Neural cell (in vitro differentiated cells): Measurements from ENCODE around the gene TYROBP. TPM values are rescaled to one million over a fixed set of nuclear protein-coding genes. Genes with fewer than 3 reads are reported as not detected.

Source experiments
- H2AFZ ChIP-seq: fragments of 200-600, 300-800 bp; sonication (generic), shearing (Covaris generic); 2 replicates; pipeline ENCODE4 v1.6.0; 2014; ENCODE audit warnings: low read depth, mild to moderate bottlenecking, antibody characterized with exemption, low read length, moderate library complexity
- H3F3A ChIP-seq: fragments of 200-600 bp; shearing (Covaris generic); 2 replicates; pipeline ENCODE4 v1.6.1; 2016; ENCODE audit warnings: mild to moderate bottlenecking, moderate library complexity, mixed read lengths, antibody characterized with exemption, low read length; ENCODE audit not compliant: insufficient read depth, poor library complexity, severe bottlenecking
- H3K27ac ChIP-seq: fragments of 200-600, 300-800 bp; sonication (generic), shearing (Covaris generic); 2 replicates; pipeline ENCODE4 v1.5.1; 2014; ENCODE audit warnings: mild to moderate bottlenecking, low read length, moderate library complexity
- H3K27me3 ChIP-seq: fragments of 300-800, 200-600 bp; sonication (generic), shearing (Covaris generic); 2 replicates; pipeline ENCODE4 v1.6.0; 2014; ENCODE audit warnings: mild to moderate bottlenecking, low read depth, low read length, moderate library complexity; ENCODE audit not compliant: insufficient read depth
- H3K36me3 ChIP-seq: fragments of 300-800, 200-600 bp; sonication (generic), shearing (Covaris generic); 2 replicates; pipeline ENCODE4 v1.5.1; 2014; ENCODE audit warnings: mild to moderate bottlenecking, antibody characterized with exemption, low read length, moderate library complexity; ENCODE audit not compliant: insufficient read depth
- H3K4me2 ChIP-seq: fragments of 300-800, 200-600 bp; sonication (generic), shearing (Covaris generic); 2 replicates; pipeline ENCODE4 v1.6.0; 2014; ENCODE audit warnings: mild to moderate bottlenecking, low read length
- H3K4me3 ChIP-seq: fragments of 300-800, 200-600 bp; sonication (generic), shearing (Covaris generic); 2 replicates; pipeline ENCODE4 v1.5.1; 2014; ENCODE audit warnings: mild to moderate bottlenecking, low read length, moderate library complexity
- H3K79me2 ChIP-seq: fragments of 200-600 bp; shearing (Covaris generic); replicated peaks from 2 replicates; pipeline ENCODE4 v1.6.0; 2014; ENCODE audit warnings: mild to moderate bottlenecking, low read length, moderate library complexity; ENCODE audit not compliant: insufficient read depth
- H3K9ac ChIP-seq: fragments of 300-800, 200-600 bp; sonication (generic), shearing (Covaris generic); 2 replicates; pipeline ENCODE4 v1.6.1; 2016; ENCODE audit warnings: mild to moderate bottlenecking, low read length, mixed read lengths
- H3K9me2 ChIP-seq: fragments of 200-600 bp; shearing (Covaris generic); 2 replicates; pipeline ENCODE4 v1.6.1; 2016; ENCODE audit warnings: mild to moderate bottlenecking, low read length, mixed read lengths; ENCODE audit not compliant: insufficient read depth
- H3K9me3 ChIP-seq: fragments of 200-600, 300-800 bp; sonication (generic), shearing (Covaris generic); 2 replicates; pipeline ENCODE4 v1.6.1; 2016; ENCODE audit warnings: mild to moderate bottlenecking, mixed run types, low read length, moderate library complexity, mixed read lengths
- H4K20me1 ChIP-seq: fragments of 200-600 bp; shearing (Covaris generic); 2 replicates; pipeline ENCODE4 v1.6.1; 2016; ENCODE audit warnings: mild to moderate bottlenecking, mixed run types; ENCODE audit not compliant: insufficient read depth
- CTCF ChIP-seq: fragments of 450-650 bp; IDR thresholded peaks from 2 replicates; pipeline ENCODE4 v1.5.1; 2014; ENCODE audit warnings: antibody characterized with exemption, mild to moderate bottlenecking, moderate library complexity; ENCODE audit not compliant: poor library complexity, severe bottlenecking
- EP300 ChIP-seq: fragments of 450-650 bp; conservative IDR thresholded peaks from 2 replicates; pipeline ENCODE4 v1.6.1; 2014; ENCODE audit warnings: antibody characterized with exemption, mild to moderate bottlenecking, moderate library complexity; ENCODE audit not compliant: poor library complexity, severe bottlenecking
- MXI1 ChIP-seq: fragments of 450-650 bp; conservative IDR thresholded peaks from 2 replicates; pipeline ENCODE4 v1.6.1; 2014; ENCODE audit warnings: antibody characterized with exemption, mild to moderate bottlenecking; ENCODE audit not compliant: poor library complexity, severe bottlenecking
- RAD21 ChIP-seq: fragments of 450-650 bp; conservative IDR thresholded peaks from 2 replicates; pipeline ENCODE4 v1.6.1; 2014; ENCODE audit warnings: antibody characterized with exemption, mild to moderate bottlenecking, moderate library complexity
- SMC3 ChIP-seq: fragments of 450-650 bp; conservative IDR thresholded peaks from 2 replicates; pipeline ENCODE4 v1.6.1; 2014; ENCODE audit warnings: antibody characterized with exemption, mild to moderate bottlenecking, moderate library complexity; ENCODE audit not compliant: poor library complexity
- polyA plus RNA-seq: library from polyadenylated mRNA; depleted of rRNA; stranded (reverse); fragments of >200 nt; gene quantifications from 2 replicates; pipeline ENCODE4 v1.2.3, GENCODE V29; 2014
- small RNA-seq, 3 experiments: library from RNA; depleted of rRNA; stranded (forward); fragments of <200 nt; gene quantifications; one replicate each; pipeline ENCODE3, GENCODE V24; 2012

TYROBP gene
- polyA plus RNA-seq, 1 donor from 2014 or later, result not detected

- peak; percentile 12 for TF ChIP-seq RAD21
- peak; percentile 14 for TF ChIP-seq MXI1
- TF ChIP-seq EP300, result no peak
- TF ChIP-seq CTCF, result no peak
- TF ChIP-seq SMC3, result no peak
- peak within 1 kb of the TSS; percentile 47 for H3K9ac ChIP-seq
- H3K79me2 ChIP-seq, result no peaks in the 10 kb centered on the region
- H3K9me2 ChIP-seq, result no peaks in the 10 kb centered on the region
- H3K27ac ChIP-seq, result no peak within 1 kb of the TSS
- H4K20me1 ChIP-seq, result no peaks in the 10 kb centered on the region
- H3K27me3 ChIP-seq, result peaks cover 16% of the 10 kb centered on the region
- peak within 1 kb of the TSS; percentile 69 for H3K4me3 ChIP-seq
- no peaks in the 10 kb centered on the region for H3F3A ChIP-seq
- H3K4me2 ChIP-seq, result peak within 1 kb of the TSS; percentile 73
- H3K9me3 ChIP-seq, result no peaks in the 10 kb centered on the region
- no peaks in the 10 kb centered on the region for H3K36me3 ChIP-seq
- H2AFZ ChIP-seq, result peak within 1 kb of the TSS; percentile 27
These were observed 51.4 kb downstream of the TYROBP start, which contains the start of gene KIRREL2 for GRCh38 chr19:35856546-35857149. Gene KIRREL2, plus strand, starts transcription at chr19:35856911. Its CDS starts 209 bp downstream, at chr19:35857120.

Small RNAs within 50 kb of the gene (small RNA-seq; reads per million reads assigned to genes)
- 0 reads per million in 3 experiments for gene AF038458.1
- 0 reads per million in 3 experiments for gene RN7SL402P

Other genes with a start within 250 kb of the TYROBP start
- gene UPK1A, start 241.8 kb downstream of the TYROBP start, polyA plus RNA-seq, result 0.26 TPM in 1 of 2 replicates, not detected in the other
- gene ZBTB32, start 203.7 kb downstream of the TYROBP start, polyA plus RNA-seq, result not detected in 2 replicates
- 9.0 and 15.8 TPM in 2 replicates for gene KMT2B, start 190.3 kb downstream of the TYROBP start, polyA plus RNA-seq
- gene IGFLR1, start 165.8 kb downstream of the TYROBP start, polyA plus RNA-seq, result 4.6 and 7.2 TPM in 2 replicates
- 54.7 and 57.0 TPM in 2 replicates for gene U2AF1L4, start 162.9 kb downstream of the TYROBP start, polyA plus RNA-seq
- gene PSENEN, start 162.6 kb downstream of the TYROBP start, polyA plus RNA-seq, result 46.2 and 46.7 TPM in 2 replicates
- gene LIN37, start 159.7 kb downstream of the TYROBP start, polyA plus RNA-seq, result 25.7 and 37.2 TPM in 2 replicates
- gene HSPB6, start 151.3 kb downstream of the TYROBP start, polyA plus RNA-seq, result not detected in 2 replicates
- 1.2 and 1.5 TPM in 2 replicates for gene PROSER3, start 150.1 kb downstream of the TYROBP start, polyA plus RNA-seq
- gene ARHGAP33, start 132.7 kb downstream of the TYROBP start, polyA plus RNA-seq, result 20.5 and 46.0 TPM in 2 replicates
- gene PRODH2, start 95.5 kb downstream of the TYROBP start, polyA plus RNA-seq, result not detected in 2 replicates
- 0.05 and 2.8 TPM in 2 replicates for gene NPHS1, start 55.8 kb downstream of the TYROBP start, polyA plus RNA-seq
- gene KIRREL2, start 51.4 kb downstream of the TYROBP start, polyA plus RNA-seq, result 0.79 and 2.1 TPM in 2 replicates
- gene APLP1, start 39.7 kb downstream of the TYROBP start, polyA plus RNA-seq, result 390 and 407 TPM in 2 replicates
- gene NFKBID, start 7.8 kb downstream of the TYROBP start, polyA plus RNA-seq, result 6.2 and 6.8 TPM in 2 replicates
- gene HCST, start 5.8 kb downstream of the TYROBP start, polyA plus RNA-seq, result not detected in 2 replicates
- 10.1 and 11.1 TPM in 2 replicates for gene LRFN3, start 28.1 kb upstream of the TYROBP start, polyA plus RNA-seq
- gene SDHAF1, start 86.9 kb upstream of the TYROBP start, polyA plus RNA-seq, result 65.3 and 71.6 TPM in 2 replicates
- 0.16 and 0.19 TPM in 2 replicates for gene SYNE4, start 100.5 kb upstream of the TYROBP start, polyA plus RNA-seq
- 45.6 and 63.2 TPM in 2 replicates for gene ALKBH6, start 105.9 kb upstream of the TYROBP start, polyA plus RNA-seq
- 5.6 and 7.8 TPM in 2 replicates for gene CLIP3, start 124.6 kb upstream of the TYROBP start, polyA plus RNA-seq
- gene THAP8, start 146.0 kb upstream of the TYROBP start, polyA plus RNA-seq, result 3.8 and 5.5 TPM in 2 replicates
- gene WDR62, start 146.6 kb upstream of the TYROBP start, polyA plus RNA-seq, result 0.35 and 0.84 TPM in 2 replicates
- gene OVOL3, start 202.8 kb upstream of the TYROBP start, polyA plus RNA-seq, result not detected in 2 replicates
- gene POLR2I, start 206.6 kb upstream of the TYROBP start, polyA plus RNA-seq, result 159 and 169 TPM in 2 replicates
- 640 and 643 TPM in 2 replicates for gene TBCB, start 207.2 kb upstream of the TYROBP start, polyA plus RNA-seq
- gene CAPNS1, start 231.8 kb upstream of the TYROBP start, polyA plus RNA-seq, result 67.3 and 87.8 TPM in 2 replicates
- gene COX7A1, start 244.2 kb upstream of the TYROBP start, polyA plus RNA-seq, result not detected in 2 replicates